Measurements from ENCODE around the gene LEMD1.

Gene LEMD1

GRCh38 chr1:205339717-205340116, 82.1 kb downstream of the LEMD1 start:
- TF ChIP-seq CTCF (conservative IDR thresholded peaks at IDR 0.05; ENCODE audit: low read length), result no peak
- H3K4me3 ChIP-seq (ENCODE audit: low read length), result no peak overlapping the region
- no peak for DNase-seq (ENCODE audit: low read depth)

- no peak for DNase-seq (ENCODE audit: low read depth)
- H3K4me3 ChIP-seq (ENCODE audit: low read length), result no peak overlapping the region
- no peak for TF ChIP-seq CTCF (conservative IDR thresholded peaks at IDR 0.05; ENCODE audit: low read length)
These were observed 82.6 kb downstream of the LEMD1 start for GRCh38 chr1:205339197-205339702.

- DNase-seq (ENCODE audit: low read depth), result no peak
- no peak overlapping the region for H3K4me3 ChIP-seq (ENCODE audit: low read length)
- TF ChIP-seq CTCF (conservative IDR thresholded peaks at IDR 0.05; ENCODE audit: low read length), result no peak
These were observed 83.8 kb downstream of the LEMD1 start for GRCh38 chr1:205338011-205338410.

GRCh38 chr1:205337481-205337880, 84.4 kb downstream of the LEMD1 start:
- H3K4me3 ChIP-seq (ENCODE audit: low read length), result no peak overlapping the region
- no peak for DNase-seq (ENCODE audit: low read depth)
- TF ChIP-seq CTCF (conservative IDR thresholded peaks at IDR 0.05; ENCODE audit: low read length), result no peak

GRCh38 chr1:205335692-205336091, 86.2 kb downstream of the LEMD1 start:
- no peak overlapping the region for H3K4me3 ChIP-seq (ENCODE audit: low read length)
- TF ChIP-seq CTCF (conservative IDR thresholded peaks at IDR 0.05; ENCODE audit: low read length), result peak; percentile 89
- peak; percentile 53 for DNase-seq (ENCODE audit: low read depth)

GRCh38 chr1:205332015-205332791, 89.7 kb downstream of the LEMD1 start:
- DNase-seq (ENCODE audit: low read depth), result no peak
- no peak overlapping the region for H3K4me3 ChIP-seq (ENCODE audit: low read length)
- no peak for TF ChIP-seq CTCF (conservative IDR thresholded peaks at IDR 0.05; ENCODE audit: low read length)

Measured in AG10803 (cell line).